Osteoblast (primary cell): Measurements from ENCODE around the gene DLG4. TPM values are rescaled to one million over a fixed set of nuclear protein-coding genes. Genes with fewer than 3 reads are reported as not detected.

Experiments
- DNase-seq: peaks from one replicate; pipeline ENCODE4 v3.0.0; 2011; ENCODE audit warnings: low spot score, mixed read lengths; ENCODE audit not compliant: insufficient read length; ENCODE audit errors: missing footprints
- H2AFZ ChIP-seq: 2 replicates; pipeline ENCODE4 v1.6.0; 2011; ENCODE audit warnings: mild to moderate bottlenecking, low read length
- H3K27ac ChIP-seq: 2 replicates; pipeline ENCODE4 v1.5.1; 2011; ENCODE audit warnings: mild to moderate bottlenecking, low read depth, low read length, moderate library complexity
- H3K27me3 ChIP-seq: 2 replicates; pipeline ENCODE4 v1.6.0; 2012; ENCODE audit warnings: mild to moderate bottlenecking, control low read depth, inconsistent platforms, low read length, moderate library complexity; ENCODE audit not compliant: insufficient read depth
- H3K36me3 ChIP-seq: 2 replicates; pipeline ENCODE4 v1.5.1; 2011; ENCODE audit warnings: mild to moderate bottlenecking, low read length, control low read depth, moderate library complexity; ENCODE audit not compliant: insufficient read depth
- H3K4me1 ChIP-seq: 2 replicates; pipeline ENCODE4 v1.5.1; 2011; ENCODE audit warnings: mild to moderate bottlenecking, low read length, control low read depth, moderate library complexity; ENCODE audit not compliant: insufficient read depth
- H3K4me2 ChIP-seq: 2 replicates; pipeline ENCODE4 v1.6.0; 2011; ENCODE audit warnings: mild to moderate bottlenecking, low read length; ENCODE audit not compliant: insufficient read depth
- H3K4me3 ChIP-seq: fragments of 200-600 bp; sonication (generic); 3 replicates; pipeline ENCODE4 v1.5.1; 2012; ENCODE audit warnings: mild to moderate bottlenecking, low read length, inconsistent platforms; ENCODE audit not compliant: insufficient read depth
- H3K79me2 ChIP-seq: 2 replicates; pipeline ENCODE4 v1.6.0; 2012; ENCODE audit warnings: mild to moderate bottlenecking, low read length, control low read depth, inconsistent platforms; ENCODE audit not compliant: insufficient read depth
- H3K9me3 ChIP-seq: 2 replicates; pipeline ENCODE4 v1.5.1; 2011; ENCODE audit warnings: low read depth, low read length, control low read depth
- H4K20me1 ChIP-seq: 2 replicates; pipeline ENCODE4 v1.6.0; 2012; ENCODE audit warnings: mild to moderate bottlenecking, low read length, control low read depth; ENCODE audit not compliant: insufficient read depth
- CTCF ChIP-seq: IDR thresholded peaks from 2 replicates; pipeline ENCODE4 v1.5.1; 2011; ENCODE audit warnings: mild to moderate bottlenecking, low read depth, low read length, moderate library complexity; ENCODE audit errors: extremely low read depth
- total RNA-seq: library from RNA; depleted of rRNA; stranded (reverse); fragments of >200 nt; gene quantifications from 2 replicates; pipeline ENCODE4 v1.2.3, GENCODE V29; 2012

The DLG4 gene
- total RNA-seq, 1 donor = 10.1 TPM

DNA sequence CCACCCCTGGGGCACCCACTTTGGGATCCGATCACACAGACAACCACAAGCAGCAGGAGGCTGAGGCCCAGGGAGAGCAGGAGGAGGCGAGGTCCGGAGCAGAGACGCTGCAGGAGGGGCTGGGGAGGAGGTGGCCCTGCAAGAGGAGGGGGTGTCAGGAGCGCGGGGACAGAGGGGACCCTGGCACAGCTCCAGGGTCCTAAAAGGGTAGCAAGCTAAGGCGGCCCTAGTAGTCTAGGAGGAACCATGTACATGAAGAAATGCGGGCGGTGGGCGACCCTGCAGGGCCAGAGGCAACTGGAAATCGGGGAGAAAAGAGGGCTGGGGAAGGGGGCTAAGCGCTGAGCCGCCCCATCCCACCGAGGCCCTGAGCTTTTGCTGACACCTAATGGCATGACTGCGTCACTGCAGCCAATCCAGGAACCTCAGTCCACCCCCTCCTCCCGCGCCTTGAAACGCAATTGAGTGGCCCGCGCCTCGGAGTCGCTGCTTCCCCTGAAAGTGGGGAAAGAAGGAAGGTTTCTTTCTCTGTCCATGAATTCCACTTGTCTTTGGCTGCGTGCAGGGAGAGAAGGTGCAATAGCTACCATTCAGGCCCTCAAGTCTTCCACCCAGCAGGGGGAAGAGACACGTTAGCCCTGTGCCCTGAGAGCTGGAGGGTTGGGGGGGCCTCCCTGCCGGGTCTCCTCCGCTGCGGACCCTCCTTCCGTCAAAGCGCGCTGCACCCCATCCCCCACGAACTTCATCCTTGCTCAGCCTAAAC lies 42.3 kb downstream of the DLG4 start:
- DNase-seq = peak; percentile 98
- peaks cover 4% of the 10 kb centered on the region for H3K27me3 ChIP-seq
- H3K4me1 ChIP-seq = peaks cover 18% of the 10 kb centered on the region
- H3K9me3 ChIP-seq = no peaks in the 10 kb centered on the region
- H3K4me3 ChIP-seq = peak overlapping the region; percentile 72
- H2AFZ ChIP-seq = peak overlapping the region; percentile 79
- H3K4me2 ChIP-seq = peak overlapping the region; percentile 87
- H3K36me3 ChIP-seq = no peaks in the 10 kb centered on the region
- H3K27ac ChIP-seq = no peak overlapping the region
- H3K79me2 ChIP-seq = no peaks in the 10 kb centered on the region
- peak; percentile 77 for TF ChIP-seq CTCF
- no peaks in the 10 kb centered on the region for H4K20me1 ChIP-seq

- no peak overlapping the region for H3K4me3 ChIP-seq
- peak overlapping the region; percentile 87 for H3K4me2 ChIP-seq
- no peak overlapping the region for H2AFZ ChIP-seq
Measured at GRCh38 chr17:7176841-7177190, 42.8 kb downstream of the DLG4 start.

GRCh38 chr17:7176107-7176840 lies 43.4 kb downstream of the DLG4 start:
- Histone ChIP-seq H2AFZ (no peak overlapping the region), H3K27me3 (peaks cover 4% of the 10 kb centered on the region), H3K4me3 (no peak overlapping the region), H3K27ac (no peak overlapping the region), H3K36me3 (no peaks in the 10 kb centered on the region), H3K4me1 (peaks cover 18% of the 10 kb centered on the region), H3K4me2 (no peak overlapping the region), H3K9me3 (no peaks in the 10 kb centered on the region), H4K20me1 (no peaks in the 10 kb centered on the region), H3K79me2 (no peaks in the 10 kb centered on the region)
- TF ChIP-seq CTCF = no peak
- DNase-seq = no peak

More at GRCh38 chr17:7176841-7177190, 42.8 kb downstream of the DLG4 start:
- Histone ChIP-seq H3K36me3 (no peaks in the 10 kb centered on the region), H3K9me3 (no peaks in the 10 kb centered on the region), H3K27ac (no peak overlapping the region), H3K79me2 (no peaks in the 10 kb centered on the region), H4K20me1 (no peaks in the 10 kb centered on the region), H3K27me3 (peaks cover 4% of the 10 kb centered on the region), H3K4me1 (peaks cover 18% of the 10 kb centered on the region)
- DNase-seq = peak; percentile 87
- TF ChIP-seq CTCF = no peak

- Histone ChIP-seq H2AFZ (no peak overlapping the region), H3K4me3 (no peak overlapping the region), H3K36me3 (no peaks in the 10 kb centered on the region), H3K79me2 (no peaks in the 10 kb centered on the region), H3K27me3 (peaks cover 4% of the 10 kb centered on the region), H3K4me2 (no peak overlapping the region), H4K20me1 (no peaks in the 10 kb centered on the region), H3K9me3 (no peaks in the 10 kb centered on the region), H3K4me1 (peaks cover 18% of the 10 kb centered on the region), H3K27ac (no peak overlapping the region)
- no peak for TF ChIP-seq CTCF
- DNase-seq = no peak
Measured at GRCh38 chr17:7175330-7175733, 44.3 kb downstream of the DLG4 start.
